Activated CD8-positive, alpha-beta T cell treated with anti-CD3 and anti-CD28 coated beads, Interleukin-2, amount 10 ng/mL, durations not matched to agents 7 days and 5 days (primary cell): Measurements from ENCODE around the gene TAS1R2. TPM values are rescaled to one million over a fixed set of nuclear protein-coding genes. Genes with fewer than 3 reads are reported as not detected.

Experiments used
- ATAC-seq: fragments of 150-1000 bp; cut with Tn5 transposase; one replicate; pipeline ENCODE4 v1.10.0; 2021; ENCODE audit warnings: moderate library complexity
- CTCF ChIA-PET: fragments of 350-600 bp; sonication (Branson Sonifier 250); formaldehyde crosslinking; loops from one replicate; lab custom pipeline; 2021; ENCODE audit warnings: antibody characterized with exemption; lab: Charles Lee
- POLR2A ChIA-PET: fragments of 350-600 bp; sonication (Branson Sonifier 250); formaldehyde crosslinking; loops from one replicate; lab custom pipeline; 2021; ENCODE audit warnings: antibody characterized with exemption; lab: Charles Lee
- DNase-seq: peaks from one replicate; pipeline ENCODE4 v3.0.0-alpha.2; 2020
- H3K27ac Mint-ChIP-seq: one replicate; pipeline ENCODE4 v1.8.0; 2021; ENCODE audit warnings: mild to moderate bottlenecking, mixed read lengths
- H3K27me3 Mint-ChIP-seq: one replicate; pipeline ENCODE4 v1.8.0; 2021; ENCODE audit warnings: low read depth, mixed read lengths
- H3K36me3 Mint-ChIP-seq: one replicate; pipeline ENCODE4 v1.8.0; 2021; ENCODE audit warnings: low read depth, mixed read lengths
- H3K4me1 Mint-ChIP-seq: one replicate; pipeline ENCODE4 v1.8.0; 2021; ENCODE audit warnings: low read depth, mixed read lengths
- H3K4me3 Mint-ChIP-seq: one replicate; pipeline ENCODE4 v1.8.0; 2021; ENCODE audit warnings: mild to moderate bottlenecking, mixed read lengths
- H3K9me3 Mint-ChIP-seq: one replicate; pipeline ENCODE4 v1.8.0; 2022; ENCODE audit warnings: mixed read lengths; ENCODE audit not compliant: insufficient read depth
- total RNA-seq, 2 experiments: library from RNA; stranded (reverse); gene quantifications; one replicate each; pipeline ENCODE4 v1.2.3, GENCODE V29; 2021

Gene TAS1R2
- total RNA-seq = not detected

- Mint-ChIP-seq H3K36me3 (no peaks in the 10 kb centered on the region), H3K27ac (no peak within 1 kb of the TSS), H3K27me3 (peaks cover 5% of the 10 kb centered on the region), H3K4me3 (no peak within 1 kb of the TSS), H3K4me1 (no peaks in the 10 kb centered on the region), H3K9me3 (no peaks in the 10 kb centered on the region)
- ChIA-PET CTCF (no interaction called here), POLR2A (no interaction called here)
- DNase-seq (no peak), ATAC-seq (no peak)
These were observed at the start of gene TAS1R2 for GRCh38 chr1:18859560-18859959. TSS of gene TAS1R2 (minus strand) at chr1:18859660. CDS start at chr1:18859660, 0 bp downstream.

- no peak overlapping the region for H3K27ac Mint-ChIP-seq
- peaks cover 12% of the 10 kb centered on the region for H3K4me1 Mint-ChIP-seq
- ATAC-seq (no peak), DNase-seq (no peak)
- CTCF ChIA-PET = interaction anchor here (0.7 to 6.5 kb wide), 31 partner anchors 8 to 298 kb away, joined by 3 to 54 read pairs (median 6); partner anchors contain the start of gene IFFO2
- H3K4me3 Mint-ChIP-seq = no peak overlapping the region
- H3K9me3 Mint-ChIP-seq = no peaks in the 10 kb centered on the region
- peaks cover 19% of the 10 kb centered on the region for H3K36me3 Mint-ChIP-seq
- POLR2A ChIA-PET = interaction anchor here (2.2 kb wide), 1 partner anchor 18 kb away, joined by 8 read pairs; no protein-coding TSS in a partner anchor
- H3K27me3 Mint-ChIP-seq = no peaks in the 10 kb centered on the region
These were observed 48.7 kb upstream of the TAS1R2 start for GRCh38 chr1:18907917-18908845.

GRCh38 chr1:18907021-18907916, 47.8 kb upstream of the TAS1R2 start:
- Mint-ChIP-seq H3K4me3 (no peak overlapping the region), H3K9me3 (no peaks in the 10 kb centered on the region), H3K27ac (no peak overlapping the region), H3K4me1 (peaks cover 16% of the 10 kb centered on the region), H3K27me3 (no peaks in the 10 kb centered on the region), H3K36me3 (peaks cover 19% of the 10 kb centered on the region)
- CTCF ChIA-PET = interaction anchor here (0.6 to 6.5 kb wide), 37 partner anchors 8 to 325 kb away, joined by 3 to 54 read pairs (median 6); partner anchors contain the start of gene IFFO2
- POLR2A ChIA-PET = interaction anchor here (2.2 kb wide), 1 partner anchor 19 kb away, joined by 8 read pairs; no protein-coding TSS in a partner anchor
- DNase-seq (peak; percentile 76), ATAC-seq (no peak)

GRCh38 chr1:18903291-18903756, 43.9 kb upstream of the TAS1R2 start:
- H3K9me3 Mint-ChIP-seq = no peaks in the 10 kb centered on the region
- peaks cover 2% of the 10 kb centered on the region for H3K36me3 Mint-ChIP-seq
- ChIA-PET POLR2A (interaction anchor here (2.4 kb wide), 1 partner anchor 24 kb away, joined by 12 read pairs; no protein-coding TSS in a partner anchor), CTCF (interaction anchor here (0.8 to 6.7 kb wide), 16 partner anchors 9 to 210 kb away, joined by 3 to 51 read pairs (median 4); partner anchors contain the start of gene IFFO2)
- peaks cover 38% of the 10 kb centered on the region for H3K4me1 Mint-ChIP-seq
- ATAC-seq = no peak
- peak overlapping the region; percentile 91 for H3K4me3 Mint-ChIP-seq
- H3K27me3 Mint-ChIP-seq = peaks cover 2% of the 10 kb centered on the region
- no peak for DNase-seq
- H3K27ac Mint-ChIP-seq = peak overlapping the region; percentile 98

- Mint-ChIP-seq H3K36me3 (no peaks in the 10 kb centered on the region), H3K4me1 (peaks cover 36% of the 10 kb centered on the region), H3K27ac (peak within 1 kb of the TSS; percentile 98), H3K9me3 (no peaks in the 10 kb centered on the region), H3K4me3 (peak within 1 kb of the TSS; percentile 91), H3K27me3 (peaks cover 2% of the 10 kb centered on the region)
- ATAC-seq (peak; percentile 99), DNase-seq (peak; percentile 97)
- CTCF ChIA-PET = interaction anchor here (0.6 to 6.7 kb wide), 21 partner anchors 10 to 303 kb away, joined by 3 to 51 read pairs (median 4); partner anchors contain the start of gene IFFO2
- POLR2A ChIA-PET = interaction anchor here (2.4 kb wide), 1 partner anchor 25 kb away, joined by 12 read pairs; no protein-coding TSS in a partner anchor
These were observed 43.2 kb upstream of the TAS1R2 start, which contains the start of gene ALDH4A1 for GRCh38 chr1:18902523-18903290. TSS of gene ALDH4A1 (minus strand) at chr1:18902555. CDS start at chr1:18902523, 32 bp downstream.

- Mint-ChIP-seq H3K4me1 (peaks cover 35% of the 10 kb centered on the region), H3K27me3 (peaks cover 2% of the 10 kb centered on the region), H3K4me3 (peak overlapping the region; percentile 91), H3K9me3 (no peaks in the 10 kb centered on the region), H3K36me3 (no peaks in the 10 kb centered on the region), H3K27ac (peak overlapping the region; percentile 87)
- ChIA-PET POLR2A (interaction anchor here (2.4 kb wide), 1 partner anchor 25 kb away, joined by 12 read pairs; no protein-coding TSS in a partner anchor), CTCF (interaction anchor here (0.6 to 6.7 kb wide), 17 partner anchors 9 to 302 kb away, joined by 3 to 51 read pairs (median 4); partner anchors contain the start of gene IFFO2)
- peak; percentile 1 for ATAC-seq
- no peak for DNase-seq
These were observed 42.6 kb upstream of the TAS1R2 start for GRCh38 chr1:18901952-18902522.

GRCh38 chr1:18901147-18901951, 41.9 kb upstream of the TAS1R2 start:
- ATAC-seq = no peak
- DNase-seq = no peak
- Mint-ChIP-seq H3K36me3 (no peaks in the 10 kb centered on the region), H3K9me3 (no peaks in the 10 kb centered on the region), H3K27me3 (peaks cover 2% of the 10 kb centered on the region), H3K4me1 (peaks cover 35% of the 10 kb centered on the region), H3K27ac (peak overlapping the region; percentile 87), H3K4me3 (peak overlapping the region; percentile 91)
- POLR2A ChIA-PET = interaction anchor here (2.4 kb wide), 1 partner anchor 26 kb away, joined by 12 read pairs; no protein-coding TSS in a partner anchor
- CTCF ChIA-PET = interaction anchor here (1.2 to 6.7 kb wide), 4 partner anchors 11 to 18 kb away, joined by 4 to 51 read pairs (median 22); no protein-coding TSS in a partner anchor

GRCh38 chr1:18900303-18900841, 40.9 kb upstream of the TAS1R2 start:
- Mint-ChIP-seq H3K27me3 (peaks cover 2% of the 10 kb centered on the region), H3K9me3 (no peaks in the 10 kb centered on the region), H3K4me1 (peaks cover 35% of the 10 kb centered on the region), H3K36me3 (no peaks in the 10 kb centered on the region), H3K4me3 (no peak overlapping the region), H3K27ac (no peak overlapping the region)
- ChIA-PET POLR2A (no interaction called here), CTCF (interaction anchor here (1.0 to 6.7 kb wide), 3 partner anchors 8 to 16 kb away, joined by 4 to 51 read pairs (median 15); no protein-coding TSS in a partner anchor)
- ATAC-seq (no peak), DNase-seq (peak; percentile 23)

GRCh38 chr1:18899363-18900049, 40.0 kb upstream of the TAS1R2 start:
- no peak overlapping the region for H3K27ac Mint-ChIP-seq
- H3K4me1 Mint-ChIP-seq = peaks cover 35% of the 10 kb centered on the region
- no peaks in the 10 kb centered on the region for H3K36me3 Mint-ChIP-seq
- POLR2A ChIA-PET = interaction anchor here (0.8 kb wide), 1 partner anchor 10 kb away, joined by 3 read pairs; no protein-coding TSS in a partner anchor
- peaks cover 2% of the 10 kb centered on the region for H3K27me3 Mint-ChIP-seq
- no peak for DNase-seq
- CTCF ChIA-PET = interaction anchor here (1.0 to 6.7 kb wide), 3 partner anchors 9 to 15 kb away, joined by 4 to 51 read pairs (median 15); no protein-coding TSS in a partner anchor
- no peak overlapping the region for H3K4me3 Mint-ChIP-seq
- no peak for ATAC-seq
- H3K9me3 Mint-ChIP-seq = no peaks in the 10 kb centered on the region
